Transverse colon (tissue), 3 donors: ENCODE results near the gene PRKCE.

Source experiments
- CTCF ChIP-seq, 5 experiments: fragments of 200-600 bp in 3 of 5; fragments of 450-650 bp in 2 of 5; sonication (generic) in 3 of 5; IDR thresholded peaks; 1 replicate in 2 of 5; 2 replicates in 3 of 5; pipeline ENCODE4 v1.5.1; 2016 to 2017; ENCODE audit warnings: antibody characterized with exemption in 5 of 5, inconsistent platforms in 3 of 5, mild to moderate bottlenecking in 2 of 5, moderate library complexity in 1 of 5
- POLR2A ChIP-seq: fragments of 450-650 bp; IDR thresholded peaks from one replicate; pipeline ENCODE4 v1.6.1; 2016; ENCODE audit warnings: antibody characterized with exemption, mild to moderate bottlenecking, moderate library complexity

- TF ChIP-seq CTCF (IDR thresholded peaks at IDR 0.05) = no peak
- TF ChIP-seq POLR2A = no peak
Observed at GRCh38 chr2:45605116-45605515, 46.4 kb upstream of the PRKCE start.
